Liver (tissue), 9 donors: Measurements from ENCODE around the gene TPCN1. TPM values are rescaled to one million over a fixed set of nuclear protein-coding genes. Genes with fewer than 3 reads are reported as not detected.

ENCODE experiments used
- DNase-seq: peaks from one replicate; pipeline ENCODE4 v3.0.0-alpha.2; 2017; ENCODE audit warnings: low spot score
- H3K27ac ChIP-seq, 2 donors: one replicate each; pipeline ENCODE4 v1.7.0; 2013; ENCODE audit warnings: inconsistent platforms in 2 of 2, low read length in 2 of 2, control low read depth in 1 of 2, low read depth in 1 of 2, mild to moderate bottlenecking in 1 of 2
- H3K27me3 ChIP-seq, 4 donors: one replicate each; pipeline versions ENCODE4 v1.6.1 to v1.7.0; 2013; ENCODE audit warnings: low read length in 3 of 4, inconsistent platforms in 1 of 4, mild to moderate bottlenecking in 1 of 4, moderate library complexity in 1 of 4; ENCODE audit not compliant: control insufficient read depth in 4 of 4, insufficient read depth in 4 of 4
- H3K36me3 ChIP-seq, 4 donors: one replicate each; pipeline versions ENCODE4 v1.6.1 to v1.7.0; 2013; ENCODE audit warnings: low read length in 3 of 4, mild to moderate bottlenecking in 3 of 4, low read depth in 1 of 4, moderate library complexity in 1 of 4; ENCODE audit not compliant: control insufficient read depth in 4 of 4, insufficient read depth in 3 of 4
- H3K4me1 ChIP-seq, 4 donors: one replicate each; pipeline versions ENCODE4 v1.6.1 to v1.7.0; 2013; ENCODE audit warnings: low read length in 3 of 4, mild to moderate bottlenecking in 3 of 4, moderate library complexity in 1 of 4; ENCODE audit not compliant: control insufficient read depth in 4 of 4, insufficient read depth in 4 of 4
- H3K4me3 ChIP-seq, 3 donors: one replicate each; pipeline versions ENCODE4 v1.6.1 to v1.7.0; 2013; ENCODE audit warnings: low read length in 3 of 3, control low read depth in 1 of 3, low read depth in 1 of 3, mild to moderate bottlenecking in 1 of 3
- H3K9ac ChIP-seq, 2 donors: one replicate each; pipeline ENCODE4 v1.7.0; 2013; ENCODE audit warnings: low read length in 2 of 2, mild to moderate bottlenecking in 2 of 2, moderate library complexity in 2 of 2, control low read depth in 1 of 2, low read depth in 1 of 2
- H3K9me3 ChIP-seq, 4 donors: one replicate each; pipeline versions ENCODE4 v1.6.1 to v1.7.0; 2013; ENCODE audit warnings: low read length in 3 of 4; ENCODE audit not compliant: control insufficient read depth in 4 of 4
- EGR1 ChIP-seq, 2 donors: IDR thresholded peaks; 2 replicates each; pipeline ENCODE4 v1.6.1; 2016 to 2018; ENCODE audit warnings: antibody characterized with exemption in 2 of 2, low read depth in 2 of 2
- FOXA2 ChIP-seq: IDR thresholded peaks from 2 replicates; pipeline ENCODE4 v1.6.1; 2016; ENCODE audit warnings: antibody characterized with exemption
- HNF4A ChIP-seq, 2 donors: conservative IDR thresholded peaks; 2 replicates each; pipeline ENCODE4 v1.6.1; 2016; ENCODE audit warnings: antibody characterized with exemption in 2 of 2, mild to moderate bottlenecking in 2 of 2
- HNF4G ChIP-seq: IDR thresholded peaks from 2 replicates; pipeline ENCODE4 v1.6.1; 2016; ENCODE audit warnings: antibody characterized with exemption
- JUND ChIP-seq, 2 donors: IDR thresholded peaks; 2 replicates each; pipeline ENCODE4 v1.6.1; 2016; ENCODE audit warnings: antibody characterized with exemption in 2 of 2
- NR2F2 ChIP-seq: IDR thresholded peaks from 2 replicates; pipeline ENCODE4 v1.6.1; 2016; ENCODE audit warnings: antibody characterized with exemption
- RAD21 ChIP-seq, 2 donors: IDR thresholded peaks; 2 replicates each; pipeline ENCODE4 v1.6.1; 2016; ENCODE audit warnings: antibody characterized with exemption in 2 of 2, mild to moderate bottlenecking in 2 of 2
- RXRA ChIP-seq, 2 donors: IDR thresholded peaks; 2 replicates each; pipeline ENCODE4 v1.6.1; 2017 to 2018; ENCODE audit warnings: antibody characterized with exemption in 2 of 2, mild to moderate bottlenecking in 1 of 2
- SP1 ChIP-seq: IDR thresholded peaks from 2 replicates; pipeline ENCODE4 v1.6.1; 2018; ENCODE audit warnings: antibody characterized with exemption, mild to moderate bottlenecking
- TAF1 ChIP-seq: conservative IDR thresholded peaks from 2 replicates; pipeline ENCODE4 v1.6.1; 2016; ENCODE audit warnings: antibody characterized with exemption, mild to moderate bottlenecking
- YY1 ChIP-seq: IDR thresholded peaks from 2 replicates; pipeline ENCODE4 v1.6.1; 2016; ENCODE audit warnings: antibody characterized with exemption, mild to moderate bottlenecking
- WGBS: extraction: QIAGEN DNeasy Blood & Tissue Kit; methylation state at CpG from one replicate; pipeline ENCODE4 v1.1.7; 2013; 5-methylcytosine and 5-hydroxymethylcytosine counted together
- polyA plus RNA-seq, 2 donors: library from polyadenylated mRNA; stranded (reverse) in 1 of 2; unstranded in 1 of 2; fragments of 200-250 nt in 1 of 2; fragments of >200 nt in 1 of 2; fragmentation: Nextera tagmentation in 1 of 2; extraction: Ambion mirVana in 1 of 2; gene quantifications; one replicate each; pipeline versions ENCODE4 v1.2.1 to v1.2.3, GENCODE V29; 2013 to 2015
- total RNA-seq, 2 donors: library from RNA; depleted of rRNA; stranded (reverse); fragments of >200 nt; gene quantifications; one replicate each; pipeline ENCODE4 v1.2.3, GENCODE V29; 2014
- TF ChIP-seq, protein P1 (sequence below): IDR thresholded peaks from 2 replicates; pipeline ENCODE4 v1.6.1; 2016; ENCODE audit warnings: antibody characterized with exemption, mild to moderate bottlenecking
- TF ChIP-seq, protein P2 (sequence below): IDR thresholded peaks from 2 replicates; pipeline ENCODE4 v1.6.1; 2016; ENCODE audit warnings: antibody characterized with exemption
- donor health status: healthy.
- donor health status: healthy.
- donor health status: healthy.
- donor health status: healthy.
- donor health status: healthy.

The TPCN1 gene
- total and polyA plus RNA-seq, 4 donors, result 8.6 to 19.2 (median 13.7) TPM

DNA sequence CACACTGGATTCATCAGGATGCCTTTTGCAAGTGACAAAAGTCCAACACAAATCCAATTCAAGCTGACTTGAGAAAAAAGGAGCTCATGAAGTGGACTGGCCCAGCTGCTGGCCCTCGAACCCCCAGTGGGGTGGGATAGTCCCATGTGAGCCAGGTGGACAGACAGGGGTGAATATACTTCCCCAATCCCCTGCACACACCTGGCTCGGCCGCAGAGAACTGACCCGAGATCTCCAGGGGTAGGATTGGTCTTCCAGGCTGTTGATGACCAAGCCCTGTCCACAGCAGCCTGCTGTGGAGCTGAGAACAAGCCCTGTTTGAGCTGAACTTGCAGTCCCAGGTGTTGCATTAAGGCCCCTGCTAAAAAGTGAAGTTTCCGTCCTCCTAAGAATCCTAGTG is 56.2 kb downstream of the TPCN1 start:
- no peak for DNase-seq
- no peak overlapping the region for H3K27ac ChIP-seq
- peaks cover 9 to 42% (median 33%) of the 10 kb centered on the region in 4 donors for H3K36me3 ChIP-seq
- H3K9ac ChIP-seq, result no peak overlapping the region
- H3K9me3 ChIP-seq, result no peaks in the 10 kb centered on the region
- no peaks in the 10 kb centered on the region for H3K27me3 ChIP-seq
- peaks cover under 1 to 7% (median 3%) of the 10 kb centered on the region in 4 donors for H3K4me1 ChIP-seq
- 96% methylated on average over 5 of the region's 5 CpGs for WGBS
- TF ChIP-seq HNF4G (no peak), TAF1 (no peak), NR2F2 (no peak), EGR1 (IDR thresholded peaks at IDR 0.05; ENCODE audit: low read depth in 2 of 2) (no peak), JUND (IDR thresholded peaks at IDR 0.05) (no peak), YY1 (no peak)
- TF ChIP-seq, protein P1, sequence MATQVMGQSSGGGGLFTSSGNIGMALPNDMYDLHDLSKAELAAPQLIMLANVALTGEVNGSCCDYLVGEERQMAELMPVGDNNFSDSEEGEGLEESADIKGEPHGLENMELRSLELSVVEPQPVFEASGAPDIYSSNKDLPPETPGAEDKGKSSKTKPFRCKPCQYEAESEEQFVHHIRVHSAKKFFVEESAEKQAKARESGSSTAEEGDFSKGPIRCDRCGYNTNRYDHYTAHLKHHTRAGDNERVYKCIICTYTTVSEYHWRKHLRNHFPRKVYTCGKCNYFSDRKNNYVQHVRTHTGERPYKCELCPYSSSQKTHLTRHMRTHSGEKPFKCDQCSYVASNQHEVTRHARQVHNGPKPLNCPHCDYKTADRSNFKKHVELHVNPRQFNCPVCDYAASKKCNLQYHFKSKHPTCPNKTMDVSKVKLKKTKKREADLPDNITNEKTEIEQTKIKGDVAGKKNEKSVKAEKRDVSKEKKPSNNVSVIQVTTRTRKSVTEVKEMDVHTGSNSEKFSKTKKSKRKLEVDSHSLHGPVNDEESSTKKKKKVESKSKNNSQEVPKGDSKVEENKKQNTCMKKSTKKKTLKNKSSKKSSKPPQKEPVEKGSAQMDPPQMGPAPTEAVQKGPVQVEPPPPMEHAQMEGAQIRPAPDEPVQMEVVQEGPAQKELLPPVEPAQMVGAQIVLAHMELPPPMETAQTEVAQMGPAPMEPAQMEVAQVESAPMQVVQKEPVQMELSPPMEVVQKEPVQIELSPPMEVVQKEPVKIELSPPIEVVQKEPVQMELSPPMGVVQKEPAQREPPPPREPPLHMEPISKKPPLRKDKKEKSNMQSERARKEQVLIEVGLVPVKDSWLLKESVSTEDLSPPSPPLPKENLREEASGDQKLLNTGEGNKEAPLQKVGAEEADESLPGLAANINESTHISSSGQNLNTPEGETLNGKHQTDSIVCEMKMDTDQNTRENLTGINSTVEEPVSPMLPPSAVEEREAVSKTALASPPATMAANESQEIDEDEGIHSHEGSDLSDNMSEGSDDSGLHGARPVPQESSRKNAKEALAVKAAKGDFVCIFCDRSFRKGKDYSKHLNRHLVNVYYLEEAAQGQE, result no peak
- H3K4me3 ChIP-seq, result no peak overlapping the region

DNA sequence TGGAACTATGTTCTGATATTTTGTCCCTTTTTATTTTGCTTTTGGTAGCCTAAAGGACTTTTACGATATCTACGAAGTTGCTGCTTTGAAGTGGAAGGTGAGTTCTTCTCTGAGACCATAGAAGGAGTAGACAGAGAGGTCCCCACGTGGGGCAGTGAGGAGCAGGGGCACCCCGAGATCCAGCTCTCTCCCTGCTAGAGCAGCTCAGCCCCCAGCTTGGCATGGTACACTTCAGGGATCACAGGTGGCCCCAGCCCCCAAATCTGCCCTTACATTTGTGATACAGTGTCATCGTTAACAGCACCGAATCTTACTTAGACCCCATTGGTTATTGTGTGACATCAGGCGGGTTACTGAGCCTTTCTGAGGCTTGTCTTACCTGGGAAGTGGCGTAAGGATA is 56.9 kb downstream of the TPCN1 start:
- TF ChIP-seq NR2F2 (no peak), RXRA (IDR thresholded peaks at IDR 0.05) (no peak), JUND (IDR thresholded peaks at IDR 0.05) (no peak), SP1 (no peak), FOXA2 (no peak), HNF4G (no peak), YY1 (no peak), HNF4A (conservative IDR thresholded peaks at IDR 0.05) (no peak), TAF1 (no peak), RAD21 (IDR thresholded peaks at IDR 0.05) (no peak)
- TF ChIP-seq, protein P2, sequence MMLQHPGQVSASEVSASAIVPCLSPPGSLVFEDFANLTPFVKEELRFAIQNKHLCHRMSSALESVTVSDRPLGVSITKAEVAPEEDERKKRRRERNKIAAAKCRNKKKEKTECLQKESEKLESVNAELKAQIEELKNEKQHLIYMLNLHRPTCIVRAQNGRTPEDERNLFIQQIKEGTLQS, result no peak
- TF ChIP-seq, protein P1, result no peak
- no peaks in the 10 kb centered on the region for H3K27me3 ChIP-seq
- no peaks in the 10 kb centered on the region for H3K9me3 ChIP-seq
- no peak overlapping the region for H3K9ac ChIP-seq
- peaks cover 9 to 39% (median 33%) of the 10 kb centered on the region in 4 donors for H3K36me3 ChIP-seq
- H3K4me1 ChIP-seq, result peaks cover 0 to under 1% (median 0%) of the 10 kb centered on the region in 4 donors
- DNase-seq, result no peak
- WGBS, result 93% methylated on average over 8 of the region's 8 CpGs
- H3K27ac ChIP-seq, result no peak overlapping the region
- no peak overlapping the region for H3K4me3 ChIP-seq
